ENCODE results near the gene PXDN.

- peak; percentile 57 for TF ChIP-seq CTCF (IDR thresholded peaks at IDR 0.05)
- no peak for TF ChIP-seq TEAD1 (CRISPR knock-in tag; IDR thresholded peaks at IDR 0.05)
- no peak for TF ChIP-seq MLX (CRISPR knock-in tag; IDR thresholded peaks at IDR 0.05)
- TF ChIP-seq NFYB (CRISPR knock-in tag; conservative IDR thresholded peaks at IDR 0.05; ENCODE audit: low read depth): no peak
- no peak for TF ChIP-seq ATF2 (CRISPR knock-in tag; IDR thresholded peaks at IDR 0.05; ENCODE audit: borderline replicate concordance, low read depth)
- no peak for TF ChIP-seq AFF4 (CRISPR knock-in tag; IDR thresholded peaks at IDR 0.05; ENCODE audit: borderline replicate concordance)
- no peak for TF ChIP-seq ZNF416 (CRISPR knock-in tag; IDR thresholded peaks at IDR 0.05)
- TF ChIP-seq ATF3 (CRISPR knock-in tag; conservative IDR thresholded peaks at IDR 0.05): no peak
- no peak for TF ChIP-seq MAX (CRISPR knock-in tag; IDR thresholded peaks at IDR 0.05)
- TF ChIP-seq SP1 (CRISPR knock-in tag; conservative IDR thresholded peaks at IDR 0.05): no peak
- TF ChIP-seq TEAD4 (CRISPR knock-in tag; IDR thresholded peaks at IDR 0.05): no peak
Observed at GRCh38 chr2:1750933-1751766, 6.8 kb upstream of the PXDN start.
